OCI-LY7 (cell line): ENCODE data around the gene HS1BP3.

ENCODE experiments used
- CTCF ChIP-seq: fragments of 200-600 bp; sonication (generic); conservative IDR thresholded peaks from 2 replicates; pipeline ENCODE4 v1.5.1; 2014; ENCODE audit warnings: mild to moderate bottlenecking, antibody characterized with exemption, low read length, moderate library complexity, mixed read lengths
- EZH2phosphoT487 ChIP-seq: fragments of 200-600 bp; sonication (generic); IDR thresholded peaks from 2 replicates; pipeline ENCODE4 v1.6.1; 2018; ENCODE audit warnings: low read depth, borderline replicate concordance, mild to moderate bottlenecking, mixed run types, antibody characterized with exemption, low read length, moderate library complexity, mixed read lengths

- no peak for TF ChIP-seq CTCF
- TF ChIP-seq EZH2phosphoT487 = no peak
Observed at GRCh38 chr2:20637147-20637546, 13.8 kb downstream of the HS1BP3 start.
